GM18505 (cell line): ENCODE results near the gene CERK.
A peak's percentile ranks its signal among the peaks of the same experiment; 100 is the strongest.

ENCODE experiments used
- ATAC-seq: cut with Tn5 transposase; IDR thresholded peaks from one replicate; pipeline ENCODE4 v1.9.1; 2021; ENCODE audit not compliant: unreplicated experiment
- POLR2A ChIP-seq: IDR thresholded peaks from 4 replicates; pipeline ENCODE4 v1.6.1; 2011; ENCODE audit warnings: borderline replicate concordance; ENCODE audit not compliant: insufficient read depth, insufficient read length; ENCODE audit errors: extremely low read depth

The CERK gene

GRCh38 chr22:46773076-46773475 lies 35.0 kb upstream of the CERK start:
- no peak for ATAC-seq
- TF ChIP-seq POLR2A, result peak; percentile 0

- peak; percentile 4 for TF ChIP-seq POLR2A
- no peak for ATAC-seq
These were observed 32.7 kb upstream of the CERK start for GRCh38 chr22:46770726-46771125.

DNA sequence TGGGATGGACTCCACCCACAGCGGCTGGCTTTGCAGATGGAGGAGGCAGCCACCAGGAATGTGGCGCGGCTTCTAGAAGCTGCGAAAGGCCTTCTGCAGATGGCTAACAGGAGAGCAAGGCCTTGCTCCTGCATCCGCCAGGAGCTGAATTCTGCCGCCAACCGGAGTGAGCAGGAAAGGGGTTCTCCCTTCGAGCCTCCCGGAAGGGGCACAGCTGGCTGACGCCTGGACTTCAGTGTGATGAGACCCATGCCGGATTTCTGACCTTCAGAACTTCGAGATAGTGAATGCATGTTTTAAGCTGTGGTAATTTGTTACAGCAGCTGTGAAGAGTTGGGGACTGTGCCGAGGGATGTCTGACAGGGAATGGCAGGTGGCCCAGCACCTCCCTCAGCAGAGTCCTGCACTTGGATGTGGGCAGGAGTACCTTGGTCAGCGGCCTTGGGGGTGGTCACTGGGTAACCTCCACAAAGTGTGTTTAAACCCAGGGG lies 32.1 kb upstream of the CERK start:
- peak; percentile 9 for TF ChIP-seq POLR2A
- no peak for ATAC-seq

DNA sequence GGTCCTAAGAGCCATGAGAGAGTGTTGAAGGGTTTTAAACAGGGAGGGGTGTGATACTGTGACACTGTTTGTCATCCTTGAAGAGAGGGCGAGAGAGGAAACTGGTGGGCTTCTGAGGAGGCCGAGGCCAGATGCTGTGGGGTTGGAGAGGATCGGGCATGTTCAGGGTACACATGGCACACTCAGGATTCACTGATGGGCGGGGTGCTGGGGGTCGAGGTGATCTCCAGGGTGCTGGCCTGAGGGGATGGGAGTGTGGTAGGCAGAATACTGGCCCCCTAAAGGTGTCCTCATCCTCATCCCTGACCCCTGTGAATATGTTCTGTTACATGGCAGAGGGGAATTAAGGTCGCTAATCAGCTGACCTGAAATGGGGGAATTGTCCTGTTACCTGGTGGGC lies 31.7 kb upstream of the CERK start:
- TF ChIP-seq POLR2A, result no peak
- no peak for ATAC-seq

- peak; percentile 41 for TF ChIP-seq POLR2A
- no peak for ATAC-seq
These were observed 31.2 kb upstream of the CERK start for GRCh38 chr22:46769191-46769675.

DNA sequence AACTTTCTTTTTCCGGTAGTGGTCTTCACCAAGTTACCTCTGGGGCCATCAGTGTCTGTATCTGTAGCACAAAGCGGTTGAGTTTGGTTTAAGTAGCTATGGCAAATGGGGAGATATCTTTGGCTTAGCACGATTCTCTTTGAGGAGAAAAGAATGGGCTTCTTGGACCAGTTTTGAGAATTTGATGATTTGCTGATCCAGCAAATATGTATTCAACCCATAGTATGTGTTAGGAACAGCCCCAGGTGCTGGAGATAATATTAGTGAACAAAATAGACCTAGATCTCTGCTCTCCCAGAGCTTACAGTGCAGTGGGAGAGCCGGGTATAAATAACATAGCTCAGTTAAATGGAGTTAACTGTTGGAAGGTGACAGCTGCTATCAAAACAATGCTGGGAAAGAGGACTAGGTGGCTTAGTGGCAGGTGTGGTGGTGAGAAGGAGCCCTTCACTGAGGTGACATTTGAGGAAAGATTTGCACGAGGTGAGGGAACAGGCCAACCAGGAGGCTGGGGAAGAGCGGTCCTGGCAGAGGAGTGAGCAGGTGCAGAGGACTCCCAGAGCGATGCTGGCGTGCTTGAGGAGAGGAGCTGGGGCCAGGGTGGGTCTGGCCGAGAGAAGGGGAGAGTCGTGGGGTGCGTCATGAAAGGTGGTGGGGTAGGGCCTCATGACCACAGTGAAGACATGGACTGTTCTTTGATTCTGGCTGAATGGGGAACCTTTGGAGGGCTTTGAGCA lies 29.4 kb upstream of the CERK start:
- no peak for TF ChIP-seq POLR2A
- ATAC-seq, result no peak

DNA sequence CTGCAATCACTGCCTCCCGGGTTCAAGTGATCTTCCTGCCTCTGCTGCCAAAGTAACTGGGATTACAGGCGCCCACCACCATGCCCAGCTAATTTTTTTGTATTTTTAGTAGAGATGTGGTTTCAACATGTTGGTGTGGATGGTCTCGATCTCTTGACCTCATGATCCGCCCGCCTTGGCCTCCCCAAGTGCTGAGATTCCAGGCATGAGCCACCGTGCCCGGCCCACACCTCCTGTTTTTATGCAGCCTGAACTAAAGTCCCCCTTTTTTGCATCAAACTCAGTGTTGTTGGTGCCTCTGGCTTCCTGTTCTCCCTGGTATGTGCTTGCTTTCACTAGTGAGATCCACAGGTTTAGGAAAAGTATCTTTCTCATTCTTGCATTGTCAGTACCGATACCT lies 28.6 kb upstream of the CERK start:
- TF ChIP-seq POLR2A, result no peak
- ATAC-seq, result no peak

DNA sequence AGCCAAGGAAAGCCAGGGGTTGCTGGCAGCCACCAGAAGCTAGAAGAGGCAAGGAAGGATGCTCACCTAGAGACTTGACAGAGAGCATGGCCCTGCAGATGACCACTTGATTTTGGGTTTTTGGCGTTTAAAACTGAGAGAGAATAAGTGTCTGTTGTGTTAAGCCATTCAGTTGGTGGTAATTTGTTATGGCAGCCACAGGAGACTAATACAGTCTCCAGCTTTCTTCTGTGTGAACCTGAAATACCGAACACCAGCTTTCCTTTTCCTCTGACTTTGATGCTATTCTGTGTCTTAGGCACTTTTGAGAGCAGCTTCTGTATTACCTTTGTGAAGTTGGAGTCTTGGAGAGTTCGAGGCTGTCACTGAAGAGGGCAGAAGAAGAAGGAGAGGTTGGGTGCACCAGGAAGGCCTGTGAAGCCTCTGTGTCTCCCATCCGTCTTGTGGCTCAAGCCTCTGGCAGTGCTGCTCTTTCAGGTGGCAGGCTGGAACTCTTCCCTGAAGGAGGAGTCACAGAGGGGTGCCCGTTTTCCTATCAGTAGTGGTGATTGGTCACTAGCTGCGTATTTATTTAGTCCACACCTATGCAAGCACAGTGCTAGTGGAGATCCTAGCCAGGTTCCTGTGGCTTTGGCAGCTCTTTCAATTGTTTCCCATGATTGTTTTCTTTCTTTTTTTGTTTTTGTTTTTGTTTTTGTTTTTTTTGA lies 26.9 kb upstream of the CERK start:
- ATAC-seq, result no peak
- TF ChIP-seq POLR2A, result no peak

DNA sequence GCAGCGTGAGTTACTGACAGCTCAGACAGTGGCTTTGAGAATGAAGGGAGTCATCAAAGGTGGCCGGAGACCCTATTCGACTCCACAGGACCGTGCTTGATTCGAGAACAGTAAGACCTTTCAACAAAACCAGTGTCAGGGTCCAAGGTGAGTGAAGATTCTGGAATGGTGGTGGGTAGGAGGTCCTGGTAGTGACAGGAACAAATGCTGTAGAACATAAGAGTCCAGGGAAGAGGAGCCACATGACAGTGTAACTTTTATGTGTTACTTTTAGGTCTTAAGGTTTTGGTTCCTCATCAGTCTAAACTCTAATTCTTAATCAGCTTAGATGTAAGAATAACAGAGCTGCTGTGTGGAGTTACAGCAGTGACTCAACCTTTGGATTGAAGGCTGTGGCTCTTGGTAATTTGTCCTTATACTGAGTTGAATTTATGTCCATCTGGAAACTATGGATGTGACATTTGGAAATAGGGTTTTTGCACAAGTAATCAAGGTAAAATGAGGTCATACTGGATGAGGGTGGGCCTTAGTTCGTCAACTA lies 26.2 kb upstream of the CERK start:
- no peak for TF ChIP-seq POLR2A
- no peak for ATAC-seq

DNA sequence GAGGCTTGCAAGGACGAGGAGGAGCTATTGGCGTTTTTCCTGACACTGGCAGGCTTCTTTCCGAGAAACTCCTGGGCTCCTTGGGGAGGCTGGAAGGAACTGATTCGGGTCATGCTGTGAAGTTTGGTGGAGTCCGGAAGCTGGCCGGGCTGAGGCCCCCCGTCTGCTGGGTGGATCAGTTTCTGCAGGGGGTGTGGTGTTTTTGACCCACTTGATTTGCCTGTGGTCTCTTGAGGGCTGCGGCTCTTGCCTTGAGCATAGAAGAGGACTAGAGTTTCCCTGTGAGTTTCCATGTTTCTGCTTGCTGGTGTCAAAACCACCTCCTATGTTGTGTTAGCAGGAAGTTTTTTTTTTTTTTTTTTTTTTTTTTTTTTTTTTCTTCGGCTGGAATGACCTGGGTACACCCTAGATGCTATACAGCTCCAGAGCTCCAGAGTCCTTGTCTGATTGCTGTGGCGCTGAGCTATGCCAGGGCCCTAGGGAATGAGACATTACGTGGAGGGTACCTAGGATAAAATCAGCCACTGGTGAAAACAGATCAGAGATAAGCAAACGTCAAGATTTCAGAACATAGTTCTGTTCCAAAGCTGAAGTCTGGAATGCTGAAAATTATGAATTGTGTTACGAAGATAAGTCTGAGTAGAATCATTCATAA lies 25.1 kb upstream of the CERK start:
- ATAC-seq, result no peak
- peak; percentile 51 for TF ChIP-seq POLR2A

DNA sequence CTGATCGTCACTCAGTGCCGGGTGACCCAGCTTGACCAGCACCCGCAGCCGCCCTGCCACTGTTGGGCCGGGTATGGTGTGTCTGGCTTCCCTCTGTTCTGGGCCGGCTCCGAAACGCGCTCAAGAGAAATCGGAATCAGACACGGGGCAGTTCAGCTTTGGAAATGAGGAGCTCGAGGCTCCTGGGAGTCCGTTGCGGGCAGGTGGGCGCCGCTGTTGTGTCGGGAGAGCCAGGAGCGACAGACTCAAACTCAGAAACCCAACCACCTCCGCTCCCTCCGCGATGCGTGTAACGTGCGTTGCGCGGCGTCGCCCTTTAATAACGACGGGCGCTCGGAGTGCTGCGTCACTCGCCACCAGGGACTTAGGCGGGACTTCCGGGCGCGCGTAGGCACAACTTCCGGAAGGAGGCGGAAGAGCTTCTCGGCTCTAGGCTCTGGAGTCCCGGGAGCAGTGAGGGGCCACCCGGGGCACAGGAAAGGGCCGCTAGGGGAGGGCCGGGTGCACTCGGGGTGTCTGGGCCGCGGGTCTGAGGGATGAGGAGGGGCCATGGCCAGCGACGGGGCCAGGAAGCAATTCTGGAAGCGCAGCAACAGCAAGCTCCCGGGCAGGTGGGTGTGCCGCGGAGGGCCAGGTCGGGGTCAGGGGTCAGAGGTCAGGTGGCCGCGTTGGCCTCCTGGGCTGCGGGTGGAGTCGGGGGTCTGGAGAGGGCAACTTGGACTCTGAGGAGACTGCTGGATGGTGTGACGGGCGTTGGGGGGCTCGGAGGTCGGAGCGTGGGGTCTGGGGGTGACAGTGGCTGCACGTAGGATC lies 24.4 kb upstream of the CERK start, which contains the start of gene TBC1D22A:
Gene TBC1D22A, plus strand, starts transcription at position 413 of the 813 bp plus-strand sequence. Its CDS starts 137 bp downstream, at position 550.
- peak; percentile 94 for TF ChIP-seq POLR2A
- peak; percentile 74 for ATAC-seq

DNA sequence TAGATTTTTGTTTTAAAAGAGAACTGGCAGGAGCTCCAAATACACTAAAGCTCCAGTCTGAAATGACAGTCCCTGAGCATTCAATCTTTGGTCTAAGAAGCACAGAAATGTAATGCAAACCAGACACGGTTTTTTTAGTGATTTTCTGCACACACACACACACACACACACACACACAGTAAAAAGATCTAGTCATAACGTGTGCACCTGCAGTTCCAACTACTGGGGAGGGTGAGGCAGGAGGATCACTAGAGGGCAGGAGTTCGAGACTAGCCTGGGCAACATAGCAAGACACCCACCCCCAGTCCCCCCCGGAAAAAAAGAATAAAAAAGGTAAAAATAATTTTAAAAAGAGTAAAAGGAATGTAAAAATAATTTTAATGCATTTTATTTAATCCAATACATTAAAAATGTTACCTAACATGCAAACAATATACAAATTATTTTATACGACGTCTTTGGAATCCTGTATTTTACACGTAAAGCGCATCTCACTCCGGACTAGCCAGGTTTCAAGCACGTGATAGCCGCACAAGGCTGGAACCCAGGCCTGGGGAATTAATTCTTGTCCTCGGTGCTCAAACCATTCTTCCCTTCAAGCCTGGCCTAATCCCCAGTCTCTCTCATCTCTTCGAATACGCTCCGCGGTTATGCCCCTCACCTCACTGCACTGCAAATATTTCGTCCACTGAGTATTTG lies 23.6 kb upstream of the CERK start:
- no peak for TF ChIP-seq POLR2A
- no peak for ATAC-seq
